T-helper 2 cell treated with Interferon-gamma antibody and Interleukin-4, amounts not matched to agents 5 μg/mL and 100 μg/mL, for 36 hours (primary cell): ENCODE measurements around the gene TMEM30B.
"Not testable (repeated sequence)": the region's sequence is repeated elsewhere in the genome, so short reads cannot be mapped to it uniquely, and the experiment has no call there.

Source experiments
- DNase-seq: peaks from one replicate; pipeline ENCODE4 v3.0.0; 2021; ENCODE audit warnings: low spot score
- H3K27ac Mint-ChIP-seq: one replicate; pipeline ENCODE4 v1.8.0; 2021; ENCODE audit warnings: mild to moderate bottlenecking, mixed read lengths
- H3K27me3 Mint-ChIP-seq: one replicate; pipeline ENCODE4 v1.8.0; 2021; ENCODE audit warnings: low read depth, mixed read lengths
- H3K36me3 Mint-ChIP-seq: one replicate; pipeline ENCODE4 v1.8.0; 2021; ENCODE audit warnings: low read depth, mixed read lengths
- H3K4me1 Mint-ChIP-seq: one replicate; pipeline ENCODE4 v1.8.0; 2021; ENCODE audit warnings: low read depth, mixed read lengths
- H3K4me3 Mint-ChIP-seq: one replicate; pipeline ENCODE4 v1.8.0; 2022; ENCODE audit warnings: mild to moderate bottlenecking, moderate library complexity, mixed read lengths
- H3K9me3 Mint-ChIP-seq: one replicate; pipeline ENCODE4 v1.8.0; 2021; ENCODE audit warnings: mixed read lengths

TMEM30B gene

DNA sequence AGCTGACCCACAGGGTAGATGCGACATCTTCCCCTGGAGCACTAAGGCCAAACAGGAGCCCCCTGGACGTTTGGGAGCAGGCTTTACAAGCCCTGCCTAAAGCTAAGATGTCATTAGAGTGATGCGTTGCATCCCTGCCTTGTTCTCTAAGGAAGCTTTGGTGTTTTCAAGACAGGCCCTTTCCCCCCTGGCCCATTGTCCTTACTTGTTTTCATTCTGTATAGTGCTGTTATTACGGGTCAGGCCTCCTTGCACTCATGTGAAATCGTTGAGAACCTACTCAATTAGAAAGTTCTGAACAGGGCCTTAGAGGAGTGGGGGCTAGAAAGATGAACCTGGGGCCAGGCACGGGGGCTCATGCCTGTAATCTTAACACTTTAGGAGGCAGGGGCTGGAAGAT is 38.6 kb upstream of the TMEM30B start:
- no peak overlapping the region for H3K4me3 Mint-ChIP-seq
- H3K9me3 Mint-ChIP-seq = peaks cover 2% of the 10 kb centered on the region
- no peaks in the 10 kb centered on the region for H3K27me3 Mint-ChIP-seq
- H3K36me3 Mint-ChIP-seq = peaks cover 21% of the 10 kb centered on the region
- H3K27ac Mint-ChIP-seq = no peak overlapping the region
- peaks cover 12% of the 10 kb centered on the region for H3K4me1 Mint-ChIP-seq
- no peak for DNase-seq

DNA sequence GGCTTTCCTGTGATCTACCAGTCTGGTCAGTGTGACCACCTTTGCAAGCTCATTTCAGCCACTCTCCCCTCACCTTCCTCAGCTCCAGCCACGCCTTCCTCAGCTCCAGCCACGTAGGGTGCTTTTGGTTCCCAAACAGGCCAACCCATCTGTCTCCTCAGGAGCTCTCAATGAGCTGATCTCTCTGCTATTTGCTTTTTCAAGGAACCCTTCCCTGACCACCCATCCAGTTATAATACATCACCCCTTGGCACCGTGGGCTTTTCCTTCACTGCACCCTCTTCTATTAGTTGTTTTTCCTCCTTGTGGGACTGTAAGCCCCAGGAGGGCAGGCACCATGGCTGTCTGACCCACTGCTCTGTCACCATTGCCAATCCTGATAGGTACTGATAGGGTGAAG is 37.9 kb upstream of the TMEM30B start:
- Mint-ChIP-seq H3K4me3 (no peak overlapping the region), H3K4me1 (peaks cover 10% of the 10 kb centered on the region), H3K36me3 (peaks cover 20% of the 10 kb centered on the region), H3K27ac (no peak overlapping the region), H3K27me3 (no peaks in the 10 kb centered on the region), H3K9me3 (peaks cover 9% of the 10 kb centered on the region)
- DNase-seq = no peak

DNA sequence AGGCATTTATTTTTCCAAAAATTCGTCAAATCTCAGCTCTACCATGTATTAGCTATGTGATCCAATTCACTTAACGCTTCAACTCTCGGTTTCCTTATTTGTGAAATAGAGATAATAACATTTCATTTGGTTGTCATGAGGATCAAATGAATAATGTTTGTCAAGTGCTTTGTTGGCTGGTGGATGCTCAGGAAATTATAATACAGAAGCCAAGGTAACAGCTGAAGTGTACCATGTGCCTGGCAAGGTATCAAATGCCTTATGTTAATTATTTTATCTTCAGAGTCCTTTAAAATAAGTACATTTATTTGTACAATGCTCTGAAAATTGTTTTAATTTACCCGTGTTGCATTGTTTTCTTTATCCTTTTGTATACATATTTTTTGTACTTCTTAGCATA is 34.2 kb upstream of the TMEM30B start:
- no peaks in the 10 kb centered on the region for H3K27me3 Mint-ChIP-seq
- H3K27ac Mint-ChIP-seq = no peak overlapping the region
- H3K36me3 Mint-ChIP-seq = peaks cover 14% of the 10 kb centered on the region
- peaks cover 28% of the 10 kb centered on the region for H3K9me3 Mint-ChIP-seq
- no peak for DNase-seq
- H3K4me3 Mint-ChIP-seq = no peak overlapping the region
- no peaks in the 10 kb centered on the region for H3K4me1 Mint-ChIP-seq

DNA sequence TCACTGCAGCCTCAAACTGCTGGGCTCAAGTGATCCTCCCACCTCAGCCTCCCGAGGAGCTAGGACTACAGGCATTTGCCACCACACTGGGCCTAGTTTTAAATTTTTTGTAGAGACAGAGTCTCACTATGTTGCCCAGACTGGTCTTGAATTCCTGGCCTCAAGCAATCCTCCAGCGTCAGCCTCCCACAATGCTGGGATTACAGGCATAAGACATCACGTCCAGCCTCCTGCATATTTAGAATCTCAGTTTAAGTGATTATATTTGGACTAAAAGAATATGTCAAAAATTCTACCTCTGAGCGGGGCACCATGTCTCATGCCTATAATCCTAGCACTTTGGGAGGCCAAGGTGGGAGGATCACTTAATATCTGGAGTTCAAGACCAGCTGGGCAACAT is 27.6 kb upstream of the TMEM30B start:
- peaks cover 34% of the 10 kb centered on the region for H3K9me3 Mint-ChIP-seq
- not testable (repeated sequence) for H3K27ac Mint-ChIP-seq

DNA sequence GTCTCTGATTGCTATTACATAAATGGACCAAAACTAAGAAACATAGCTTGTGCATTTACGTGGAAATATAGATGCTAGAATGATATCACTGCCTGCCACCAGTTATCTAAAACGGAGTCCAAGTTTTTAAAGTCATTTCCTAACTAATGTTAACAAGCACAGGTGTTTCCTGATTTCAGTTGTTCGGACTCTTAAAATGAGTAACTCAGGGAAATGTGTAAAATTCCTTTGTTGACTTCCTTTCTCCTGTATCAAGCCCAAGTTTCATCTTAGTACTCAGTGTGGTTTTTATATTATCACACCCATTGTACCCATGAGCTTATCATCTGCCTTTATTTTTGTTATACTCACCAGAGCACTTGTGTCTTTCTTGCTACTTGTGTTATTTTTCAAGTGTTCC is 27.1 kb upstream of the TMEM30B start:
- Mint-ChIP-seq H3K36me3 (peaks cover 39% of the 10 kb centered on the region), H3K27me3 (no peaks in the 10 kb centered on the region), H3K9me3 (peaks cover 30% of the 10 kb centered on the region), H3K27ac (no peak overlapping the region), H3K4me1 (peaks cover 8% of the 10 kb centered on the region), H3K4me3 (no peak overlapping the region)
- no peak for DNase-seq

More for the DNA sequence above, 27.6 kb upstream of the TMEM30B start:
- H3K4me3 Mint-ChIP-seq, DNase-seq, H3K4me1 Mint-ChIP-seq, H3K27me3 Mint-ChIP-seq: not testable (repeated sequence)
- peaks cover 40% of the 10 kb centered on the region for H3K36me3 Mint-ChIP-seq

DNA sequence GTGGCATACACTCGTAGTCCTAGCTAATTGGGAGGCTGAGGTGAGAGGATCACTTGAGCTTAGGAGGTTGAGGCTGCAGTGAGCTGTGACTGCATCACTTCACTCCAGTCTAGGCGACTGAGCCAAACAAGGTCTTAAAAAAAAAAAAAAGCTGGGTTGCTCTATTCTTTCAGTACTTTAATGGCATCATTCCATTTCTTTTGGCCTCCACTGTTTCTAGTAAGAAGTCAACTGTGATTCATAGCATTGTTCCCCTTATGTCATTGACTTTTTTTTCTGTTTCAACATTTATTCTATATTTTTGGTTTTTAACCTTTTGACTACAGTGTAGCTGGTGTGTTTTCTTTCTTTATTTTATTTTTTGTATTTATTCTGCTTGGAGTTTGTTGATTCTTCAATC is 23.6 kb upstream of the TMEM30B start:
- Mint-ChIP-seq H3K27me3 (no peaks in the 10 kb centered on the region), H3K27ac (no peak overlapping the region), H3K36me3 (peaks cover 22% of the 10 kb centered on the region), H3K4me1 (peaks cover 13% of the 10 kb centered on the region), H3K4me3 (no peak overlapping the region), H3K9me3 (peaks cover 12% of the 10 kb centered on the region)
- DNase-seq = no peak

DNA sequence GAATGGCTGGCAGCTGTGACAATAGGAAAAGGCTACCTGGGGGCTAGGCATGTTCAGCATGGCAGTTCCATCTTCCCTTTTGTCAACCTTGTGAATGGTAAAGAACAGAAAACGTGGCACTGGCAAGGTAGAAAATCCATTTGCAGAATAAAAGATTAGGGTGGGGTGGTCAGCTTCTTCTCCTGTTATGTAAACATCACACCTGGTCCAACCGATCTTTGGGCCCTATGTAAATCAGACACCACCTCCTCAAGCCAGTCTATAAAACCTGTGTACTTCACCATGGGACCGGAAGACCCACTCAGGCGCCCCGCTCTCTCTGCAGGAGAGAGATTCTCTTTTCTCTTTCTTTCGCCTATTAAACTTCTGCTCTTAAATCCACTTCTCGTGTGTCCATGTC is 19.6 kb upstream of the TMEM30B start:
- Mint-ChIP-seq H3K36me3 (peaks cover 3% of the 10 kb centered on the region), H3K27ac (no peak overlapping the region), H3K4me1 (peaks cover 33% of the 10 kb centered on the region)

DNA sequence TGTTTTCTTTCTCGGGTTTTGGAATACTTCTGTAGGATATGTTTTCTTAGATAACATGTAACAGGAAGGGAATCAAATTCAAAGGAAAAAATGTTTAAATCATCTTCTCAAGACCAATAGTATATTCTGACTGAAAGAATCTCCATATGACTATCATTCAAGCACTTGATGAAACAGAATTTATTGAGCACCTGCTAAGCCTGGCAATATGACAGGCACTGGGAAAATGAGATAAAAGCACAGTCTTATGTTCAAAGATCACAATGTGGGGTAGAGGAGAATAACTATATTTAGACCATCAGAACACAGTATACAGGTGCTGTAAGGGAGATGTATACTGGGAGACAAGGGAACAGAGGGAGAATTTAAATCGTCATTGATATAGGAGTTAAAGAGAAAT is 19.1 kb upstream of the TMEM30B start:
- H3K36me3 Mint-ChIP-seq = no peaks in the 10 kb centered on the region
- no peaks in the 10 kb centered on the region for H3K9me3 Mint-ChIP-seq
- H3K27ac Mint-ChIP-seq = no peak overlapping the region
- H3K27me3 Mint-ChIP-seq = no peaks in the 10 kb centered on the region
- DNase-seq = no peak
- no peak overlapping the region for H3K4me3 Mint-ChIP-seq
- H3K4me1 Mint-ChIP-seq = peaks cover 34% of the 10 kb centered on the region

More for the DNA sequence above, 19.6 kb upstream of the TMEM30B start:
- no peaks in the 10 kb centered on the region for H3K9me3 Mint-ChIP-seq
- no peaks in the 10 kb centered on the region for H3K27me3 Mint-ChIP-seq
- no peak overlapping the region for H3K4me3 Mint-ChIP-seq
- DNase-seq = no peak

DNA sequence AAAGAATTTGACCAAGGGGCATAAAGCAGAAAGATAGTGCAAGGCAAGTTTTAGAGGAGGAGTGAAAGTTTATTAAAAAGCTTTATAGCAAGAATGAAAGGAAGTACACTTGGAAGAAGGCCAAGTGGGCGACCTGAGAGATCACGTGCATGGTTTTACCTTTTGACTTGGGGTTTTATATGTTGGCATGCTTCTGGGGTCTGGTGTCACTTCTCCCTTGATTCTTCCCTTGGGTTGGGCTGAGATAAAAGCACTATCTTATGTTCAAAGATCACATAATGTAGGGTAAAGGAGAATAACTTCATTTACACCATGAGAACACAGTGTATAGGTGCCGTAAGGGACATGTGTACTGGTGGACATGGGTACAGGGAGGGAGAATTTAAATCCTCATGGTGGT is 17.7 kb upstream of the TMEM30B start:
- Mint-ChIP-seq H3K36me3 (no peaks in the 10 kb centered on the region), H3K27ac (no peak overlapping the region), H3K9me3 (no peaks in the 10 kb centered on the region), H3K27me3 (no peaks in the 10 kb centered on the region), H3K4me3 (no peak overlapping the region), H3K4me1 (peaks cover 34% of the 10 kb centered on the region)
- no peak for DNase-seq

DNA sequence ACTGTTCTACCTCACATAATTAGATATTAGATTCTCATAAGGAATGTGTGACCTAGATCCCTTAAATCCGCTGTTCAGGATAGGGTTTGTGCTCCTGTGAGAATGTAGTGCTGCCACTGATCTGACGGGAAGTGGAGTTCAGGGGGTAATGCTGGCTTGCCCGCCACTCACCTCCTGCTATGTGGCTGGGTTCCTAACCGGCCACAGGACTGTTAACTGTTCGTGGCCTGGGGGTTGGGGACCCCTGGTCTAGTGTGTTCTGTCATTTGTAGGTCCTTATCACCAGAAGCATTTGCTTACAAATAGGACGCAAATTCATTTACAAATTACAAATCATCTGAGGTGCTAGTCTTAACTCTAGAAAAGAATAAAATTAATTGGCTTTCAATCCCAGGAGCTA is 16.4 kb upstream of the TMEM30B start:
- Mint-ChIP-seq H3K27ac (no peak overlapping the region), H3K4me3 (no peak overlapping the region), H3K9me3 (no peaks in the 10 kb centered on the region), H3K4me1 (peaks cover 34% of the 10 kb centered on the region), H3K27me3 (no peaks in the 10 kb centered on the region), H3K36me3 (no peaks in the 10 kb centered on the region)
- DNase-seq = no peak

DNA sequence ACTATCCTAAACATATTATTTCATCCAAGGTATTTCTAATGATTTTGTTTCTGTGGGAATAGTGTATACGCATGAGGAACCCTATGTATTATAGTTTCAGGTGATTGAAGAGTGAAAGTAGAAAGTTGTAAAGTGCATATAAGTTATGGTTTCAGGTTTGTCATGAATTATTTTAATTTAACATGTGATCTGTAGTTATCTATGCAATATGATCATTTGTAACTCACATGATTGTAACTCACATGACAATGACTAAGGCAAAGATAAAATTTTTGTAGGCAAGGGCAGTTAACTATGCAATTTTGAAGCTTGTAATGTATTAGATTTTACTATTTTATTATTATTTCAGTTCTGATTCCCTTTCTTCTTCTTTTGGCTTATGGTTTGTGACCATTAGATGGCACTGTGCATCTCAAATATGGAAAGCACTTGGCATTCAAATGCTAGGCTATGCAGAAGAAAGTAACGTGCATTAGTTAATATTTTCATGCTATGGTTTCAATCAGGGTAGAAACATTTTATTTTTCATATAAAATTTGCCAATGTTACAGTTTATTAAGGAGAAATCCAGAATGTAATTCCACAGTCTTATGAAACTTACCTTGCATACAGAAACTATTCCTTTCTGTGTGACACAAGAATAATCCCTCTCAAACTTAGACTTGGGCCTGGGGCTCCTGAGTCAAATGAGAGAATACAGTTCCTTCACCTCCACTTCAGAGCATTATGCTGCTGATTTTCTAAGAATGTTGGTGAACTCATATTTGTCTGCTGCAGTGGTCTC is 15.8 kb upstream of the TMEM30B start:
- H3K27ac Mint-ChIP-seq = no peak overlapping the region
- no peaks in the 10 kb centered on the region for H3K36me3 Mint-ChIP-seq
- peaks cover 34% of the 10 kb centered on the region for H3K4me1 Mint-ChIP-seq
- DNase-seq = no peak
- no peaks in the 10 kb centered on the region for H3K27me3 Mint-ChIP-seq
- H3K4me3 Mint-ChIP-seq = no peak overlapping the region
- no peaks in the 10 kb centered on the region for H3K9me3 Mint-ChIP-seq

DNA sequence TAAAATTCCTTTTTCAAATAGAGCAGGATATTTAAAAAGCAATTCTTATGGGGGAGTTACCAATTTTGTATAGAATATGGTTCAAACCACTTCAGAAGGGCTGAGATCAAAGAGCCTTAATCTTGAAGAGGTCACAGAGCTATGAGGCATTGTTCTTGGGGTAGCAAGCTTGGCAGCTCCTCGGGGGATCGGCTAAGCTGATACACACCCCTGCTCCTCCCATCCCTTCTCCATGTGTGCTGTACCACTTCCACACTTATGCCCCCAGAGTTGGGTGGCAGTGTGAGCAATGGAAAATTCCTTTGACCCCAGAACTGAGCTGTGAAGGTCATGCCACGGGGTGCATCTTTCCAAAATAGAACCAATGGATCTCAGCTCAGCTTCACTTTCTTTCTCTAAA is 15.0 kb upstream of the TMEM30B start:
- H3K4me3 Mint-ChIP-seq = no peak overlapping the region
- H3K27ac Mint-ChIP-seq = no peak overlapping the region
- peaks cover 34% of the 10 kb centered on the region for H3K4me1 Mint-ChIP-seq
- DNase-seq = no peak
- H3K9me3 Mint-ChIP-seq = no peaks in the 10 kb centered on the region
- H3K36me3 Mint-ChIP-seq = no peaks in the 10 kb centered on the region
- H3K27me3 Mint-ChIP-seq = no peaks in the 10 kb centered on the region

DNA sequence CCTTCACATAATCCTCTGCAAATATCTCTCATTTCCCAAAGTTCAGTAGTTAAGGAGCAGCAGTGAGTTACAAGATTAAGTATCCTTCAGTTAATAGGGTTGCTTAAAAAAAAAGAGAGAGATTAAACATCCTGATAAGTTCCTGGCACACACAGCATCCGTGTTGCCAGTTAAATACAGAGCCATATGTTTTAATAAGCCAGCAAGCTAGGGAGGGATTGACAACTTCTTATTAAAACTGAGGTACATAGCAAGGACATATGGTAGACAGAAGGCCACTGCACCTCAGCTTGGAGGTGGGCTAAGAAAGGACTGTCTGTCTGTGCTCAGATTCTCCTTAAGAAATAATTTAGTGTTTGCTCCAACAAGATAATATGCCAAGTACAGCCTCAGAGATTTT is 9.6 kb upstream of the TMEM30B start:
- Mint-ChIP-seq H3K9me3 (no peaks in the 10 kb centered on the region), H3K27me3 (no peaks in the 10 kb centered on the region), H3K36me3 (no peaks in the 10 kb centered on the region), H3K4me1 (peaks cover 13% of the 10 kb centered on the region), H3K4me3 (no peak overlapping the region), H3K27ac (no peak overlapping the region)
- DNase-seq = no peak

DNA sequence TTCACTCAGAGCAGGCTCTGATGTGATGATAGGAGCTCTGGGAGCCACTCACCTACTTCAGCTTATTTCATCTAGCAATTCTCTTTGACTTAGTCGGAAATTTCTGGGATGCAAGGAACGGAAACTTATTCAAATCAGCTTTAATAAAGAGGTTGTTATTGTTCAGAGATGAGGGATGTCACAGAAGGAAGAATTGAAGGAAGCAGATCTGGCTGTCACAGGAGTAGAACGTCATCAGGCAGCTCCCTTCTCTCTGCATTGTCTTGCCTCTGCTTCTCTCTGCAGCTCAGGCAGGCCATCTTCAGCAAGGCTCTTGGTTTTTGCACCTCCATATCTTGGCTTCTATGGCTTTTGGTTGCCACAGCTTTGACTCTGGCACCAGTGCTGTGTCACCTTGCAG is 7.6 kb upstream of the TMEM30B start:
- Mint-ChIP-seq H3K27me3 (peaks cover 3% of the 10 kb centered on the region), H3K36me3 (no peaks in the 10 kb centered on the region), H3K9me3 (no peaks in the 10 kb centered on the region), H3K4me1 (peaks cover 21% of the 10 kb centered on the region), H3K4me3 (no peak overlapping the region), H3K27ac (no peak overlapping the region)
- DNase-seq = no peak

DNA sequence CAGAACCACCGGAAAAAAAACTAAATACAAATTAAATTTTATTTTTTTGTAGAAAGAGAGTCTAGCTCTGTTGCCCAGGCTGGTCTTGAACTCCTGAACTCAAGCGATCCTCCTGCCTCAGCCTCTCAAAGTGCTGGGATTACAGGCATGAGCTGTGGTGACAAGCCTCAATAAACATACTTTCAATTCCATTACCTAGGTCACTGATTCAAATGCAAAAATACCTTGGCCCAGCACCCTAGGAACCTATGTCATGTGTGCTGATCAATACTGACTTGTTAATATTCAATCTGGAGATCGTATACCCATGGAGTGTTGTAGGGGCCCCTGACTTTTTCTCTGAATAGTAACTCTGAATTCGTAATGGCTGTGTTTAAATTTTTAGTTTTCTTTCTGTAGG is 7.1 kb upstream of the TMEM30B start:
- Mint-ChIP-seq H3K4me3 (no peak overlapping the region), H3K36me3 (no peaks in the 10 kb centered on the region), H3K27me3 (peaks cover 5% of the 10 kb centered on the region), H3K27ac (no peak overlapping the region), H3K4me1 (peaks cover 23% of the 10 kb centered on the region), H3K9me3 (no peaks in the 10 kb centered on the region)
- no peak for DNase-seq
